Tibial nerve (tissue), 4 donors: ENCODE results near the gene COL19A1. TPM values are rescaled to one million over a fixed set of nuclear protein-coding genes. Genes with fewer than 3 reads are reported as not detected.
A peak's percentile ranks its signal among the peaks of the same experiment; 100 is the strongest.

ENCODE experiments used
- DNase-seq, 2 donors: peaks; one replicate each; pipeline ENCODE4 v3.0.0-alpha.2; 2019; ENCODE audit warnings: low spot score in 2 of 2
- H3K27ac ChIP-seq, 4 donors: fragments of 200-600 bp; sonication (generic) in 3 of 4; one replicate each; pipeline ENCODE4 v1.5.1; 2017 to 2019; ENCODE audit warnings: mild to moderate bottlenecking in 1 of 4
- H3K27me3 ChIP-seq, 2 donors: fragments of 200-600 bp; sonication (generic) in 1 of 2; one replicate each; pipeline versions ENCODE4 v1.5.1 to v1.6.0; 2017 to 2019
- H3K36me3 ChIP-seq, 3 donors: fragments of 200-600 bp; sonication (generic); one replicate each; pipeline ENCODE4 v1.5.1; 2018 to 2019
- H3K4me1 ChIP-seq, 4 donors: fragments of 200-600 bp; sonication (generic) in 3 of 4; one replicate each; pipeline ENCODE4 v1.5.1; 2017 to 2019
- H3K4me3 ChIP-seq, 4 donors: fragments of 200-600 bp; sonication (generic) in 3 of 4; one replicate each; pipeline ENCODE4 v1.5.1; 2017 to 2019; ENCODE audit warnings: mild to moderate bottlenecking in 1 of 4, moderate library complexity in 1 of 4
- H3K9me3 ChIP-seq, 4 donors: fragments of 200-600 bp; sonication (generic) in 3 of 4; one replicate each; pipeline ENCODE4 v1.5.1; 2017 to 2019
- CTCF ChIP-seq, 5 experiments: fragments of 200-600 bp in 3 of 5; fragments of 450-650 bp in 2 of 5; sonication (generic) in 3 of 5; IDR thresholded peaks; one replicate each; pipeline ENCODE4 v1.5.1; 2016 to 2019; ENCODE audit warnings: antibody characterized with exemption in 5 of 5, mild to moderate bottlenecking in 3 of 5, moderate library complexity in 2 of 5
- EP300 ChIP-seq, 2 donors: sonication (generic); formaldehyde crosslinking; IDR thresholded peaks; one replicate each; pipeline ENCODE4 v1.6.1; 2017; ENCODE audit warnings: antibody characterized with exemption in 2 of 2, mild to moderate bottlenecking in 1 of 2
- POLR2A ChIP-seq, 2 donors: fragments of 450-650 bp; IDR thresholded peaks; one replicate each; pipeline ENCODE4 v1.6.1; 2017; ENCODE audit warnings: antibody characterized with exemption in 2 of 2, mild to moderate bottlenecking in 2 of 2, moderate library complexity in 2 of 2
- WGBS, 2 donors: methylation state at CpG; one replicate each; pipeline ENCODE4 v1.1.5; 2018; 5-methylcytosine and 5-hydroxymethylcytosine counted together
- total RNA-seq, 4 donors: library from RNA; depleted of rRNA; stranded (reverse); fragments of >200 nt; gene quantifications; one replicate each; pipeline ENCODE4 v1.1.0, GENCODE V29; 2016

COL19A1 gene
- total RNA-seq, 4 donors from 2014 or later, result under 0.01 to 0.42 TPM; not detected in 2

GRCh38 chr6:69847492-69847788, 18.9 kb upstream of the COL19A1 start:
- Histone ChIP-seq H3K27ac (no peak overlapping the region), H3K4me1 (no peaks in the 10 kb centered on the region), H3K36me3 (no peaks in the 10 kb centered on the region), H3K27me3 (no peaks in the 10 kb centered on the region), H3K9me3 (peaks cover 0 to 1% (median 0%) of the 10 kb centered on the region in 4 donors), H3K4me3 (no peak overlapping the region)
- no peak for TF ChIP-seq CTCF (IDR thresholded peaks at IDR 0.05)
- TF ChIP-seq EP300 (IDR thresholded peaks at IDR 0.05), result no peak
- no peak for TF ChIP-seq POLR2A (IDR thresholded peaks at IDR 0.05)
- WGBS, 2 donors, result 33 to 54% methylated on average over 1 of the region's 1 CpG
- no peak for DNase-seq

GRCh38 chr6:69848552-69848951, 17.8 kb upstream of the COL19A1 start:
- Histone ChIP-seq H3K36me3 (no peaks in the 10 kb centered on the region), H3K4me1 (no peaks in the 10 kb centered on the region), H3K4me3 (no peak overlapping the region), H3K27ac (no peak overlapping the region), H3K27me3 (no peaks in the 10 kb centered on the region), H3K9me3 (peaks cover 0 to 10% (median 1%) of the 10 kb centered on the region in 4 donors)
- 74 to 89% methylated on average over 4 of the region's 4 CpGs for WGBS, 2 donors
- DNase-seq, result no peak
- TF ChIP-seq POLR2A (IDR thresholded peaks at IDR 0.05), result no peak
- TF ChIP-seq CTCF (IDR thresholded peaks at IDR 0.05), result no peak
- no peak for TF ChIP-seq EP300 (IDR thresholded peaks at IDR 0.05)

GRCh38 chr6:69852706-69853105, 13.7 kb upstream of the COL19A1 start:
- WGBS, 2 donors, result 31 to 93% methylated on average over 1 of the region's 1 CpG
- Histone ChIP-seq H3K27me3 (no peaks in the 10 kb centered on the region), H3K27ac (no peak overlapping the region), H3K4me3 (no peak overlapping the region), H3K4me1 (no peaks in the 10 kb centered on the region), H3K36me3 (no peaks in the 10 kb centered on the region), H3K9me3 (peaks cover 0 to 10% (median 1%) of the 10 kb centered on the region in 4 donors)
- DNase-seq, result no peak
- no peak for TF ChIP-seq CTCF (IDR thresholded peaks at IDR 0.05)
- no peak for TF ChIP-seq POLR2A (IDR thresholded peaks at IDR 0.05)
- no peak for TF ChIP-seq EP300 (IDR thresholded peaks at IDR 0.05)

GRCh38 chr6:69861986-69862385, 4.4 kb upstream of the COL19A1 start:
- Histone ChIP-seq H3K27ac (no peak overlapping the region), H3K27me3 (no peaks in the 10 kb centered on the region), H3K36me3 (no peaks in the 10 kb centered on the region), H3K4me1 (peaks cover 0 to 20% (median 2%) of the 10 kb centered on the region in 4 donors), H3K4me3 (no peak overlapping the region), H3K9me3 (peaks cover 0 to 7% (median 0%) of the 10 kb centered on the region in 4 donors)
- 84 to 85% methylated on average over 3 of the region's 3 CpGs for WGBS, 2 donors
- TF ChIP-seq CTCF (IDR thresholded peaks at IDR 0.05), result no peak
- DNase-seq, result no peak

GRCh38 chr6:69863766-69864165, 2.6 kb upstream of the COL19A1 start:
- H3K4me1 ChIP-seq, result peaks cover 0 to 26% (median 2%) of the 10 kb centered on the region in 4 donors
- no peak overlapping the region for H3K4me3 ChIP-seq
- TF ChIP-seq EP300 (IDR thresholded peaks at IDR 0.05) (no peak), POLR2A (IDR thresholded peaks at IDR 0.05) (no peak), CTCF (IDR thresholded peaks at IDR 0.05) (no peak)
- no peak for DNase-seq
- H3K36me3 ChIP-seq, result no peaks in the 10 kb centered on the region
- peaks cover 0 to 7% (median 0%) of the 10 kb centered on the region in 4 donors for H3K9me3 ChIP-seq
- H3K27me3 ChIP-seq, result no peaks in the 10 kb centered on the region
- WGBS, 2 donors, result 55 to 60% methylated on average over 2 of the region's 2 CpGs
- peak overlapping the region in 2 of 4 donors; percentile 11 to 51 for H3K27ac ChIP-seq
